C4-2B (cell line): ENCODE results near the gene WDR72.

Experiments used
- H3K27ac ChIP-seq: fragments of 450-650 bp; 2 replicates; pipeline ENCODE4 v1.5.1; 2017
- CTCF ChIP-seq: fragments of 450-650 bp; conservative IDR thresholded peaks from 2 replicates; pipeline ENCODE4 v1.5.1; 2017; ENCODE audit warnings: mild to moderate bottlenecking
- ZFX ChIP-seq: fragments of 450-650 bp; IDR thresholded peaks from 2 replicates; pipeline ENCODE4 v1.6.1; 2017

Gene WDR72

GRCh38 chr15:53588773-53589172 is 170.7 kb downstream of the WDR72 start:
- TF ChIP-seq CTCF, result no peak
- no peak for TF ChIP-seq ZFX
- H3K27ac ChIP-seq, result no peak overlapping the region

- H3K27ac ChIP-seq, result no peak overlapping the region
- TF ChIP-seq CTCF (peak; percentile 74), ZFX (no peak)
Observed at GRCh38 chr15:53586799-53587198, 172.7 kb downstream of the WDR72 start.

- TF ChIP-seq CTCF (no peak), ZFX (no peak)
- H3K27ac ChIP-seq, result no peak overlapping the region
Observed at GRCh38 chr15:53581513-53581912, 177.9 kb downstream of the WDR72 start.

GRCh38 chr15:53580366-53580765 is 179.1 kb downstream of the WDR72 start:
- H3K27ac ChIP-seq, result no peak overlapping the region
- no peak for TF ChIP-seq ZFX
- TF ChIP-seq CTCF, result no peak

- H3K27ac ChIP-seq, result no peak overlapping the region
- no peak for TF ChIP-seq CTCF
- TF ChIP-seq ZFX, result no peak
Observed at GRCh38 chr15:53576841-53577240, 182.6 kb downstream of the WDR72 start.

GRCh38 chr15:53573091-53573490 is 186.4 kb downstream of the WDR72 start:
- no peak for TF ChIP-seq ZFX
- TF ChIP-seq CTCF, result no peak
- no peak overlapping the region for H3K27ac ChIP-seq

- TF ChIP-seq ZFX, result no peak
- TF ChIP-seq CTCF, result no peak
- no peak overlapping the region for H3K27ac ChIP-seq
Observed at GRCh38 chr15:53569751-53570480, 189.5 kb downstream of the WDR72 start.
